CD4-positive, alpha-beta T cell treated with Interleukin-4 for 1 hour (primary cell): ENCODE data around the gene EEF1AKMT2.
"Not testable (repeated sequence)": the region's sequence is repeated elsewhere in the genome, so short reads cannot be mapped to it uniquely, and the experiment has no call there.

Experiments
- DNase-seq, 2 donors: peaks; one replicate each; pipeline ENCODE4 v3.0.0-alpha.2; 2020 to 2022

The EEF1AKMT2 gene

DNA sequence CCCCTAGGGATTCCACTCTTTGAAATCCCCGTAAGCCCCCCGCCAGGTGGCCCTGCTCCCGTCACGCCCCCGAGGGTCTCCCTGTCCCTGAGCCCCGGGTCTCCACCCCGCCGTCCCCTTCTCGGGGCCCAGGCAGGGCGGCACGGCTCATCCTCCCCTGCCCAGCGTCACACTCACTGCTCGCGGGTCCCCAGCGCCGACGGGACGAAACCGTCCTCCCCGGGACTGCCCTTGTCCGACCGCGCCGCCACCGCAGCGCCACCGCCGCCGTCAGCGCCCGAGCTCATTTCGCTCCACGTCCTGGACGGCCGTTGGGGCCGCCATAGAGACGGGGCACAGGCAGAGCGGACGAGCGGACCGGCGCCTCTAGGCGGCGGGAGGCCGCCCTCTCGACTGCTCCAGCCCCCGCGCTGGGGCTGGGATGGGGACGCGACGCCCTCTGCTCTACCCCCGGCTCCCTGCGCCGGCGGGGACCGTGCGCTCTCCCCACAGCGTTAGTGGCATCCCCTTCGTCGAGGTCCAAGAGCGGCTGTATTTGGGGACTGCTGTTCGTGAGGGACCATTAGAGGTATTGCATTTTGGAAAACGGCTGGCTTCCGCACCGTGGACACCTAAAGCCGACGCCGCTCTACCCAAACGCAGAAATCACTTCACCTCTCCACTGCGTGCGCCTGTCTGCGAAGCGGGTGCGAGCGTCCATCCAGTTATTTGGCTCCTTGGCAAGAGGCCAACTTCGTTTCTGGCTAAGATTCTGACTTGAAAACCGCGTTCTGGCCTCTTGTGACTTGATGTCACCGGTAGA is at the start of gene EEF1AKMT2:
Gene EEF1AKMT2, minus strand, starts transcription at position 341 of the 802 bp plus-strand sequence. Its CDS starts 54 bp downstream, at position 287.
- peak; percentile 85 to 86 for DNase-seq

DNA sequence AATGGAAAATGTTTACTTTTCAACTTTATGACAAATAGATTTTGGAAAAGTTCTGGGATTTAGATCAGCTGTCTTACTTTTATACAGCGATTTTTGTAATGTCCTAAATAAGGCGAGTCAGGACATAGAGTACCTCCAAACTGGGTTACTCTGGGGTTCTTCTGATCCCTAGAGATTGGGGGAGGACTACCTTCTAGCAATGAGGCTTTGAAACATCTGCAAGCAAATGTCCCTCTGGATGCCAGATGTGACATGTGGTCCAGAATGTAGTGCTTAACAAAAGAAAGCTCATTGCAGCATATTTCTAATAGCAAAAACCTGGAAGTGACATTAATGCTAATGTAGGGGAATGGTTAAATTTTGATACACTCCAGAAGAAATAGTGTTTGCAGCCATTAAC is 46.0 kb upstream of the EEF1AKMT2 start:
- no peak for DNase-seq

DNA sequence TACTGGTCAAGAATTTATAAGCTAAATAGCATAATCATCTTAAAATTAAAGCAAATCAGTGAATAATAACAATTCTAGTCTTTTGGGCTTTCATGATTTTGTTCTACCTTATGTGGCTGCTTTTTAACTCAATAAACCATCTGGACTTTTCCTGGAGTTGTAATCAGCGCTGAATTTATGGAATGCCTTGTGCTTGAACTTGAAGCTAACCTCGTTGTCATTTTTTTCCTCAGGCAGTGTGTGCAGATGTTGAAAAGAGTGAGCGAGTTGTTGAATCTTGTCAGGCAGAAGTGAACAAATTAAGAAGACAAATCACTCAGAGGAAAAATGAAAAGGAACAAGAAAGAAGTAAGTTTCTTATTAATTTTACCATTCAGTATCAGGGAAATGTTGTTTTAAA is 39.4 kb upstream of the EEF1AKMT2 start:
- no peak for DNase-seq

DNA sequence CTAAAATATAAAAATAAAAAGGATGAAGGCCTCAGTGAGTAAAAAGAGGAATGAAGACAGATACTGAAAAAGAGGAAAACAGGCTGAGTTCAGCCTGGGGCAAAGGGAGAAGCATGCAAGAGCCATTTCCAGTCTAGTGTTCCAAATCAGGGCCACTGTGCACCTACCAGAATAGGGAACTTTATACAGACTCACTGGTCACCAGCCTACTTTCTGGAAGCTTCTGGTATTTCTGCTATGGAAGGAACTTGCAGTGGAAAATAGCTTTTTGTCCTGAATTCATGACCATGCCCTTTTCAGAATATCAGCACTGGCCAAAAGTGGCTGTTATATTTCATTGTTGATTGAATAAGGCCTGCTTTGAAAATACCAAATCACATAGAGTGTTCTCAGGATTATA is 38.8 kb upstream of the EEF1AKMT2 start:
- no peak for DNase-seq

DNA sequence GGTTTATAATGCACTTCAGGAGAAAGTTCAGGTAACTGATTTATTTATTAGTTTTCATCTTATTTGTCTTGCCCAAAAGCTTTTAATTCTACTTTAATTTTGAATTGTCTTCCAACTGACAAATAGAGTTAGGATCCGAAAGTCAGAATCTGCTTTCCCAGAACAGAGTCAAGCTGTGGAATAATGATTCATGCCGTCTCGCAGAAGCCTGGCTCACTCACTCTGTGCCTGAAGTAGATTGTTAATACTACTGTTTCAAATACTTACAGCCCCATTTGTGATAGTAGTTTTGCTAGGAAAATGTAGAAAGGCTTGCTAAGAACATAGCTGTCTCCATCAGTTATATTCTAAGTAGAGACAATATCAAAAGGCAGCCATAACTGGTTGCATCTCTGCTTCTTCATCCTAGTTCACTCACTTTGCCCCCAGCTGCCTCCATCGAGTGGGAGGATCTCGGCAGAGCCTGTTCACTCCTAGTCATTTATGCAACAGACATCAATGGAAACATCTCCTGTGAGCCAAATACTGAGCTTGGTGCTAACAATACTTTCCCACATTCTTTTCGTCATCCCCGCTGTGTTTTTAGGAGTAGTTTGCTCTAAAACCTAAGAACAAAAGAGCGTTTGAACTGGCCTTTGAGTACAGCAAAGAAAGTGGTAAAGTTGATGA is 37.9 kb upstream of the EEF1AKMT2 start:
- no peak for DNase-seq

DNA sequence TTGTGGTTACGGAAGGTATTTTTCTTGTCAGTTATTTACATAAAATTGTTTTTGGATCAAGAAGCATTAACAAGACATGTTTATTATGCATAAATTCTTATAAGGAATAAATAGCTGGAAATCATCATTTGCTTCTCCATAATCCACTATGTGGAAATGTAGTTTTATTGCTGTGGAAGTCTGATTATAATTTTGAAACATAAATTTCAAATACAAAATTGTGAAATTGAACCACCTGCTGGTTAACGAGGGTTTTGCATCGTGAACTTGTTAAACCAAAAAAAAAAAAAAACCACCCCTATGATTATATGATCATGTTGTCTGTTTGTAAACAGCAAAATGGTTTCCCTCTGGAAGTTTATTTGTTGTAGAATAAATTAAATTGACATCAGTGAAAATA is 35.8 kb upstream of the EEF1AKMT2 start:
- DNase-seq, result peak in 1 of 2 donors; percentile 30

DNA sequence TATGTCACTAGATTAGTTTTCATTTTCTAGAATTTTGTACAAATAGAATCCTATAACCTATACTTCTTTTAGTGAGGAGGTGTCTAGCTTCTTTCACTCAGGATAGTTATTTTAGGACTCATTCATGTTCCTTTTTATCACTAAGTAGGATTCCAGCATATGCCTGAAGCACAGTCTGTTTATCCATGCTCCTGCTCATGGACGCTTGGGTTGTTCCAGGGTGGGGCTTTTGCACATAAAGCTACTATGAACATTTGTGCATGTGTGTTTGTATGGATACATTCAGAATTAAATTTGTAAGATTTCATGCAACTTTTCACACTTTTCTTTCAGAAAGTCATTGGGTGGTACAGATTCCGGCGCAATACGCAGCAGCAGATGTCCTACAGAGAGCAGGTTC is 34.6 kb upstream of the EEF1AKMT2 start:
- no peak for DNase-seq

DNA sequence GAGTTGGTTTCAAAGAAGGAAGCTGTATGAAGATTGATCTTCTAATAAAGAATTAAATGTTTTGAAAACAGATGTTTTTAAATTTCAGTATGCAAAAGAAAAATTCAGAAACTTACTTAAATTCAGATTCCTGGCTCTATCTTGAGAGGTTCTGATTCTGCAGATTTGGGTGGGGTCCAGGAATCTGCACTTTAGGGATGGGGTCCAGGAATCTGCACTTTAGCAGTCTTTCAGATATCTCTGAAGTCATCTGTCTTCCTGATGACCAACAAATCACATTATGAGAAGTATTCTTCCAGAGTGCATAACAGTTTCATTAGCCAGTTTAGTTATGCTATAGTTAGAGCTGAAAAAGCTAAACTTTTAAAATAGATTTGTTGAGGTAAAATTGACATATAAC is 34.0 kb upstream of the EEF1AKMT2 start:
- no peak for DNase-seq

DNA sequence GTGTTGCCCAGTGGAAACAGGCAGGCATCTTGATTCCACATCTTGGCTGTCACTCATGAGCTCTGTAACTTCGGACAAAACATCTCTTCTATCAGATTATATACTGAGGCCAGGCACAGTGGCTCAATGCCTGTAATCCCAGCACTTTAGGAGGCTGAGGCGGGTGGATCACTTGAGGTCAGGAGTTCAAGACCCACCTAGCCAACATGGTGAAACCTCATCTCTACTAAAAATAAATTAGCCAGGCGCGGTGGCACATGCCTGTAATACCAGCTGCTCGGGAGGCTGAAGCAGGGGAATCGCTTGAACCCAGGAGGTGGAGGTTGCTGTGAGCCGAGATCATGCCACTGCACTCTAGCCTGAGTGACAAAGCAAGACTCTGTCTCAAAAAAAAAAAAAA is 33.2 kb upstream of the EEF1AKMT2 start:
- not testable (repeated sequence) for DNase-seq

DNA sequence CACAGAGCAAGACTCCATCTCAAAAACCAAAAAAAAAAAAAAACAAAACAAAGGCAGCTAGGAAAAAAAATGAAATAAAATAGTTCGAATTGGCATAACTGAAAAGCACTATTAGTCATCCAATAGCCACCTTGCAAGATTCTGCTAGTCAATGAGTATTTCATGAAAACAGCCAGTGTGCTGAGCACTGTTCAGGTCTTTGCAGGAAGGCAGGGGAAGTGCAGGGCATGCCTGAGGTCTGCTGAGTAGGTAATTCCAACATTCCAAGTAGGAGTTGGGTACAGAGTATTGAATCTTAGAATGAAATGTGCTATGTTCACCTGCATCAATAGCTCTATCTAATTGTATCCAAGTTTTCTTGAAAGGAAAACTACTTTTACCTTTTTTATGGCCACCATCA is 32.8 kb upstream of the EEF1AKMT2 start:
- DNase-seq, result no peak

DNA sequence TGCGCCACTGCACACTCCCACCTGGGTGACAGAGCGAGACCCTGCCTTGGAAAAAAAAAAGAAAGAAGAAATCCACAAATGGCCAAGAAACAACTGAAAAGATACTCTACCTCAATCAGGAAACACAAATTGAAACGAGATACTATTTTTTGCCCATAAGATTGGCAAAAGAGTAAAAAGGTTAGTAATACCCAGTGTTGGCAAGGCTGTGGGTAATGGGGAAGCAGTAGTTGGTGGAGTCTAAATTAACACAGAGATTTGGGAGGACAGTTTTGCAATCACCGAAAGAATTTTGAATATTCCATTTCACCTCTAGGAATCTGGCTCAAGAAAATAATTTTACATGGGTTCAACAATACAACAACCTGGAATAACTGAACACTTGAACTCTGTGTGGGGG is 29.8 kb upstream of the EEF1AKMT2 start:
- DNase-seq, result no peak

DNA sequence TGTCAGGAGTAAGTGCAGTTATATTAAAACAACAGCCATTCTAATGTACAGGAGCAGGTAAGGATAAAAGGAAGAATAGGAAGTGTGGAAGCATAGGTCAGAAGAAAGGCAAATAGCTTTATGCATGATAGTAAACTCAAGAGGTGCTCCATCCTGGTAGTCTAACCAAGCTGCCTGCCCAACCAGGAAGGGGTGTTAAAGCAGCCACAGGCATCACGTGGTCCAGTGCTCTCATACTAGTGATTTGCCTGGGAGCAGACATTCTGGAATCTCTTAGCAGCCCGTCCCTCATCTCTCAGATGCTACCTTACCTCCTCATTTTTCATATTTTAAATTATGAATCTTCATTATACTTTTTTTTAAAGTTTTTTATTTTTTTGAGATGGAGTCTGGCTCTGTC is 28.4 kb upstream of the EEF1AKMT2 start:
- no peak for DNase-seq

DNA sequence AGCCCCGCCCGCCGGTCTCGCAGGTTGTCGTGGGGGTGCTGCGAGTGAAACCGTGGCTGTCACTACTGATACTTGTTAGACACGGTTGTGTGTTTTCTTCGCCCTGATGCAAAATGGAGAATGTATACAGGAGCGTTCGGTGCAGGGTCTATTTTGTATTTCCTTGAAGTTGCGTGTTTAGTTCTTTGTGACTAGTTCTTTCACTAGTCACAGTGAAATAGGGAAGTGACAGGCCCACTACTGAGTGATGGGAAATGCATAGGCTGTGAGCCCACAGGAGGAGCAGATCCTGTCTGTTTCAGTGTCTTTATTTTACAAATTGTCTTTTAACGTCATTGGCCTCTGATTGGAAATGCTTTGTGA is 10.6 kb upstream of the EEF1AKMT2 start:
- peak; percentile 19 to 27 for DNase-seq

DNA sequence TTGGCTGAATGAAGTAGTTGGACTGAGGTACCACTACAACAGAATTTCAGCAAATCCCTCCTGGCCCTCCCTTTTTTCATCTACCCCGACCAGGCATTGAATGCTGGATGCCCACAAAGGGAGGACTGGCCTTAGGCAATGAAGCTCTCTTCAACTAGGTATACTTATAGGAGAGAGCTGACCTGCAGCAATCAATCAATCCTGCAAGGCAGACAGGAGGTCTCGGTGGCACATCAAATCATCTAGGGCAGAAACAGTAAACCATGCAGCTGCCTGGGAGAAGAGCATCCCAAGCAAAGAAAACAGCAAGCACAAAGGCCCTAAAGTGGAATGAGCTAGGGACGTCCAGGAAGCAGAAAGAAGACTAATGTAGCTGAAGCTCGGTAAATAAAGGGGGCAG is 7.5 kb upstream of the EEF1AKMT2 start:
- DNase-seq, result no peak

DNA sequence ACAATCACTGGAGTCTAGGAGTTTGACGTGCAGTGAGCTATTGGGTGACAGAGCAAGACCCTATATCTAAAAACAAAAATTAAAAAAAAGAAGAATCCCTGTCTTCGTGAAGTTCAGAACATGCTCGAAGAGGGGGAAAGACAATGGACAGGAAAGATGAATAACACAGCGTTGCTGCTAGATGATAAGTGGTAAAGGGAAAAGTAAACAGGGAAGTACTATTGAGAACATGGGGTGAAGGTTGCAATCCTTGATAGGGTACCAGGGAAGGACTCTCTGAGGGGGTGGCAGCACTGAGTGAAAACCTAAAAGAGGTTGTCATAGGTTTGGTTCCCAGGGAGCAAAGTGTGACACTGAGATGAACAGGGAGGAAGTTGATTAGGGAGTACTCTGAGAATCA is 7.1 kb upstream of the EEF1AKMT2 start:
- DNase-seq, result no peak

DNA sequence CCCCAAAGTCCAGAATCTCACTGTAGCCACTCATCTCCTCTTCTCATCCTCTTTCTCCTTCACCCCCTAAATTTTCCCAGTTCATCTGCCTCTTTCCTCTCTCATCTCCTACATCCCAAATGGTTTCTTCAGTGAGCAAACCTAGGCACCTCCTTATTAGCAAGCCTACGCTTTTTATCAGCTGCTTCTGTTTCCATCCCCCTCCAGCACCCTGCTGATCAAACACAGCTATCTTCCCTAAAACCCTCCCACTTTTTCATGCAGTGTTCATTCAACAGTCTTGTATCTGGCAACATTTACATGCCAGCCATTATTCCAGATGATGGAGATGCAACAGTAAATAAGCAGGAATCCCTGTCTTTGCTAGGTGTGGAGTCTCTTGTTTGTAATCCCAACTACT is 6.7 kb upstream of the EEF1AKMT2 start:
- DNase-seq, result no peak

DNA sequence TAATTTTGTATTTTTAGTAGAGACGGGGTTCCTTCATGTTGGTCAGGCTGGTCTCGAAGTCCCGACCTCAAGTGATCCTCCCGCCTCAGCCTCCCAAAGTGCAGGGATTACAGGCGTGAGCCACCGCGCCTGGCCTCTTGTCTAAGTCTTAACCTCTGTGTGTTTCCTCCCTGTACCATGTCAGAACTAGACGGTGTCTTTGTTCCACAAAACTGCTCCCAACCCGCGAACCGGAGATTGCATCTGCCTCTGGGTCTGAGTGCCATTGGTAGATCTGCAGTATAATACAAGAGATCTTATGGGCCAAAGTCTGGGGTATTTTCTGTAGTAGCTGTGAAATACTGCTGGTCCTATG is 1.3 kb upstream of the EEF1AKMT2 start:
- DNase-seq, result no peak

DNA sequence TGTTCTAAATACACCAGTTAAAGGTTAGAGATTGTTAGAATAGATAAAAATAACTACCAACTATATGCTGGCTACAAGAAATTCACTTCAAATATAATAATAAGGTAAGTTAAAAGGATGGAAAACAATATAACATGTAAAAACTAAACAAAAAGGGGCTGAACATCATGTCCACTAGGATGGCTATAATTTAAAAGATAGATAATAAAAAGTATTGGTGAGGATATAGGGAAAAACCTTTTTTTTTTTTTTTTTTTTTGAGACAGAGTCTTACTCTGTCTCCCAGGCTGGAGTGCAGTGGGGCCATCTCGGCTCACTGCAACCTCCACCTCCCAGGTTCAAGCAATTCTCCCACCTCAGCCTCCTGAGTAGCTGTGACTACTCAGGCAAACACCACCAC is 8.8 kb downstream of the EEF1AKMT2 start:
- DNase-seq, result not testable (repeated sequence)

DNA sequence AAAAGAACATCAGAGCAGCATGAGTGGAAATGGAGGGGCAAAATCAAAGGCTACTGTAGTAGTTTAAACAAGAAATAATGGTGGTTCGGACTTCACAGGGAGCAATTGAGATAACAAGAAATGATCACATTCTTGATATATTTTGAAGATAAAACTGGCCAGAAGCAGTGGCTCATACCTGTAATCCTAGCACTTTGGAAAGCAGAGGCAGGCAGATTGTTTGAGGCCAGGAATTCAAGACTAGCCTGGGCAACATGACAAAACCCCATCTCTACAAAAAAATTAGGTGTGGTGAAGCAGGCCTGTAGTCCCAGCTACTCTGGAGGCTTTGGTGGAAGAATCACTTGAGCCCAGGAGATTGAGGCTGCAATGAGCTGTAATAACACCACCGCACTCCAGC is 22.9 kb downstream of the EEF1AKMT2 start:
- DNase-seq, result no peak

DNA sequence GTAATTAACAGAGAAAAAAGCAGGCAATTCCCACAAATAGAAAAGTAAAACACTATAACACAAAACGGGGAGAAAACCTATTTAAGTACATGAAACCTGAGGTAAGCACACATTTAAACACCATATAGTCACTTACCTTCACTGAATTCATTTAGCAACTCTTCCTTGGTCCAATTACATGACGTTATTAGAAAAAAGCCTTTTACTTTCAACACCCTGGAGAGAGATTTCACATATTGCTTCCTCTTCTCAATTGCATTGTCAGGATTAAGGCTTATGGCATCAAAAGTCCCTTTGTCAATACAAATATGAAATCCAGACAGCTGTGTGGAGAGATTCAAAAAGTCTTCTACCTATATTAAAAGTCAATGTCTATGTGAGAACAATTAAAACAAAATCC is 26.4 kb downstream of the EEF1AKMT2 start:
- no peak for DNase-seq

DNA sequence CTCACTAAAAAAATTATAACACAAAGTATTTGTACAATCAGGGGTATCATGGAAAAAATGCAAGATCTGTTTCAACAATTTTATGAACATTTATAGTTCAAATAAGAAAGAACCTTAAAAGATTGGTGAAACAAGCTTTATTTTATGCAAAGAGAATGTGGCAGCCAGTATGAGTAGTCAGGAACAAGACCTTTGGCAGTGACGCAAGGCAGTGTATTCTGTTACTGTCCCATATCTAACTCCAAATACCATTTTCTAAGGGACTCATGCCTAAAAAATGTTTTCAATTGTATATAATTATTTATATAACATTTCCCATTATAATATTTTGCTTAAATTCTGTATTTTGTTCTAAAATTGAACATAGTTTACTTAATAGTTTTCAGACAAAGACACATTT is 28.4 kb downstream of the EEF1AKMT2 start:
- DNase-seq, result no peak

DNA sequence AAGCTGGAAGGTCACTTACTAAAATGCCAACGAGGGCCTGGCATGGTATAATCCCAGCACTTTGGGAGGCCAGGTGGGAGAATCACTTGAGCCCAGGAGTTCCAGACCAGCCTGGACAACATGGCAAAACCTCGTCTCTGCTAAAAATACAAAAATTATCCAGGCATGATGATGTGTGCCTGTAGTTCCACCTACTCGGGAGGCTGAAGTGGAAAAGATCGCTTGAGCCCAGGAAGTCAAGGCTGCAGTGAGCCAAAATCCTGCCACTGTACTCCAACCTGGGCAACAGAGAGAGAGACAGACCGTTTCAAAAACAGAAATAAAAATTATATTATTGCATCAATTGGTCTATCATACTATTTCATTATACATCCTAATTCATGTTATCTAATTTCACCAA is 29.4 kb downstream of the EEF1AKMT2 start:
- DNase-seq, result no peak

DNA sequence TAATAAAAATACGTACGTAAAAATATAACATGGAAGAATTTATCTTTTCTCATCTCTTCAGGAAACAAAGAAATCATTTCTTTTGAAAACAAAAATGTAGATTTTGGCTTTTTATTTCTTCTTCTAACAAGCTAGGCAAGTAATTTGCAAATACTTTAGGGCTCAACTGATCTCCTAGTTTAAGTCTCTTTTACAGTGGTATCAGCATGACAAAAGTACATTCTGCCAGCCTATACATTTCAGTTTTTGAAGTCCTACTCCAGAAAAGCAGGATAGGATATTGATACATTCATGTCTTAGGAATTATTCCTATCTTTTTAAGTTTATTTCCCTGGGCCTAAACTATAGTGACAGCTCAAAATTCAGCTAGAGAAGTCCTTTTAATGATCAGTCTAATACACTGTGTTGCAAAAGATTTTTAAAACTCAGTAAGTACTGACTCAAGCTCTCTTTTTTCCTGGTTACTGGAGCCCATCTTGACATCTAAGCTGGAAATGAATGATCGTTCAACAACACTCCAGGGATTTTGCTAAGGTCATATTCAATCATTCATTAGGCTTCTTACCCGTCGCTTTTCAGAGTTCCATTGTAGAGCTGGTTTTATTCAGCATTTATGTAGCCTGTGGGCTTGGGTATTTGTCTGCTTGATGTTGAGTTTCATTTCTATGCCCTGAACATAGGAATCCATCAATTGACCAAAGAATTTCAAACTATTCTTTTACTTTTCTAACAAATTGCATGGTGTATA is 35.4 kb downstream of the EEF1AKMT2 start:
- DNase-seq, result no peak

DNA sequence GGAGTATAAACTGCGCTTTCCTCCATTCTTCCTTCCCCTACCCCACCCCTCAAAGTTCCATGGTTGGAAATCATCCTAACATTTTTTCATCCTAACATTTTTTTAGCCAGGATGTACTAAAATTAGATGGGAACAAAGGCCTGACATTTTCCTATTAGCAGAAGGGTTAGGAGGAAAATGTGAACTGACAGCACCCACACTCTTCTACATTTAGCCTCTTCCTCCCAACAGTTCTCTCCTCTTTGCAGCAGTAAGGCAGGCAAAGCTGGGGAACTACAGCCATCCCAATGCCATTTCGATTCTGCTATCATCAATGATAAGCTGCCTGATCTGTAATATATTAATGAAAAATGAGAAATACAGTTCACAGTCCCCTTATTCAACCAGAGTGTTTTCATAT is 36.1 kb downstream of the EEF1AKMT2 start:
- DNase-seq, result no peak
